HEK293 (cell line): ENCODE data around the gene MLH1.

Experiments used
- CTCF ChIA-PET: fragments of 350-600 bp; formaldehyde crosslinking; extraction: SDS; loops from one replicate; lab custom pipeline; 2021; ENCODE audit warnings: antibody characterized with exemption; lab: Yijun Ruan, JAX
- POLR2A ChIA-PET: fragments of 300-600 bp; formaldehyde crosslinking; extraction: SDS; loops from one replicate; lab custom pipeline; 2020; ENCODE audit warnings: antibody characterized with exemption, inconsistent platforms; lab: Yijun Ruan, JAX
- H3K27ac ChIP-seq: fragments of 200-500 bp; sonication (Bioruptor generic); 2 replicates; pipeline ENCODE4 v1.5.1; 2014; ENCODE audit warnings: low read depth, low read length, control low read depth, inconsistent platforms; ENCODE audit errors: extremely low read depth
- H3K36me3 ChIP-seq, 2 experiments: fragments of 200-500 bp in 1 of 2; sonication (Bioruptor generic) in 1 of 2; 1 replicate in 1 of 2; 2 replicates in 1 of 2; pipeline ENCODE4 v1.5.1; 2014 to 2017; ENCODE audit warnings: inconsistent platforms in 2 of 2, low read length in 2 of 2; ENCODE audit not compliant: control insufficient read depth in 2 of 2, insufficient read depth in 1 of 2
- H3K4me1 ChIP-seq: fragments of 200-500 bp; sonication (Bioruptor generic); 2 replicates; pipeline ENCODE4 v1.5.1; 2014; ENCODE audit warnings: mild to moderate bottlenecking, low read length, inconsistent platforms; ENCODE audit not compliant: control insufficient read depth, insufficient read depth
- H3K4me3 ChIP-seq: 2 replicates; pipeline ENCODE4 v1.5.1; 2011; ENCODE audit warnings: low read depth, mild to moderate bottlenecking, control low read depth, low read length, moderate library complexity
- H3K9me3 ChIP-seq: fragments of 200-500 bp; sonication (Bioruptor generic); 2 replicates; pipeline ENCODE4 v1.5.1; 2014; ENCODE audit warnings: low read depth, low read length, inconsistent platforms; ENCODE audit not compliant: control insufficient read depth, insufficient read depth
- MYNN ChIP-seq: fragments of 450-650 bp; formaldehyde crosslinking; IDR thresholded peaks from 2 replicates; pipeline ENCODE4 v1.5.1; 2016; ENCODE audit warnings: missing biosample characterization, missing genetic modification characterization, borderline replicate concordance
- SP2 ChIP-seq: fragments of 450-650 bp; formaldehyde crosslinking; IDR thresholded peaks from 2 replicates; pipeline ENCODE4 v1.5.1; 2016; ENCODE audit warnings: missing biosample characterization, missing genetic modification characterization
- TSHZ1 ChIP-seq: fragments of 450-650 bp; formaldehyde crosslinking; IDR thresholded peaks from 2 replicates; pipeline ENCODE4 v1.5.1; 2016; ENCODE audit warnings: missing biosample characterization, missing genetic modification characterization, borderline replicate concordance
- ZBTB26 ChIP-seq: fragments of 450-650 bp; formaldehyde crosslinking; optimal IDR thresholded peaks from 2 replicates; pipeline ENCODE3; 2016; ENCODE audit warnings: missing biosample characterization, mild to moderate bottlenecking, missing genetic modification characterization
- ZBTB8A ChIP-seq: fragments of 450-650 bp; formaldehyde crosslinking; IDR thresholded peaks from 2 replicates; pipeline ENCODE4 v1.5.1; 2016; ENCODE audit warnings: missing biosample characterization, missing genetic modification characterization
- ZNF302 ChIP-seq: fragments of 450-650 bp; formaldehyde crosslinking; IDR thresholded peaks from 2 replicates; pipeline ENCODE4 v1.5.1; 2016; ENCODE audit warnings: missing biosample characterization, missing genetic modification characterization, low read depth
- ZNF324 ChIP-seq: fragments of 450-650 bp; formaldehyde crosslinking; IDR thresholded peaks from 2 replicates; pipeline ENCODE4 v1.5.1; 2016; ENCODE audit warnings: missing biosample characterization, missing genetic modification characterization
- ZNF513 ChIP-seq: fragments of 450-650 bp; IDR thresholded peaks from 2 replicates; pipeline ENCODE4 v1.5.1; 2018; ENCODE audit warnings: missing biosample characterization, missing genetic modification characterization
- ZNF518A ChIP-seq: fragments of 450-650 bp; formaldehyde crosslinking; conservative IDR thresholded peaks from 2 replicates; pipeline ENCODE4 v1.5.1; 2016; ENCODE audit warnings: low read depth, missing biosample characterization, missing genetic modification characterization
- ZNF521 ChIP-seq: fragments of 450-650 bp; formaldehyde crosslinking; IDR thresholded peaks from 2 replicates; pipeline ENCODE4 v1.5.1; 2017; ENCODE audit warnings: missing biosample characterization, mild to moderate bottlenecking, missing genetic modification characterization
- ZNF560 ChIP-seq: fragments of 450-650 bp; formaldehyde crosslinking; IDR thresholded peaks from 2 replicates; pipeline ENCODE4 v1.5.1; 2017; ENCODE audit warnings: missing biosample characterization, missing genetic modification characterization, borderline replicate concordance
- ZNF660 ChIP-seq: fragments of 450-650 bp; IDR thresholded peaks from 2 replicates; pipeline ENCODE4 v1.5.1; 2018; ENCODE audit warnings: missing biosample characterization, mild to moderate bottlenecking, missing genetic modification characterization
- ZSCAN18 ChIP-seq: fragments of 450-650 bp; formaldehyde crosslinking; IDR thresholded peaks from 2 replicates; pipeline ENCODE4 v1.5.1; 2016; ENCODE audit warnings: missing biosample characterization, missing genetic modification characterization

MLH1 gene

GRCh38 chr3:36988356-36988755 lies 5.0 kb upstream of the MLH1 start:
- Histone ChIP-seq H3K9me3 (no peaks in the 10 kb centered on the region), H3K36me3 (peaks cover 9 to 85% of the 10 kb centered on the region in 2 experiments; a peak in 2 of 3 replicates), H3K27ac (no peak overlapping the region), H3K4me1 (no peaks in the 10 kb centered on the region), H3K4me3 (no peak overlapping the region)
- TF ChIP-seq TSHZ1 (no peak), SP2 (no peak), ZNF518A (tag by site-specific recombination) (no peak), ZNF660 (tag by site-specific recombination) (no peak), ZNF521 (tag by site-specific recombination) (no peak), MYNN (tag by site-specific recombination) (no peak), ZNF302 (tag by site-specific recombination) (no peak)
- CTCF ChIA-PET = interaction anchor here (1.1 kb wide), 1 partner anchor 30 kb away, joined by 4 read pairs; no protein-coding TSS in a partner anchor
- POLR2A ChIA-PET = interaction anchor here (0.7 kb wide), 1 partner anchor 503 kb away, joined by 3 read pairs; no protein-coding TSS in a partner anchor

- Histone ChIP-seq H3K4me1 (no peaks in the 10 kb centered on the region), H3K4me3 (no peak overlapping the region; the same call in 1 of the 2 replicates), H3K9me3 (no peaks in the 10 kb centered on the region), H3K36me3 (peaks cover 6 to 79% of the 10 kb centered on the region in 2 experiments; a peak in 2 of 3 replicates), H3K27ac (no peak overlapping the region)
- CTCF ChIA-PET = interaction anchor here (0.6 to 1.1 kb wide), 2 partner anchors 31 to 83 kb away, joined by 3 to 4 read pairs; no protein-coding TSS in a partner anchor
- POLR2A ChIA-PET = interaction anchor here (0.5 kb wide), 1 partner anchor 161 kb away, joined by 4 read pairs; no protein-coding TSS in a partner anchor
- TF ChIP-seq ZBTB8A = no peak
- no peak for TF ChIP-seq ZSCAN18 (tag by site-specific recombination)
- no peak for TF ChIP-seq ZBTB26 (tag by site-specific recombination)
- TF ChIP-seq ZNF513 (tag by site-specific recombination) = no peak
- TF ChIP-seq ZNF324 = no peak
- TF ChIP-seq ZNF560 = no peak
Measured at GRCh38 chr3:36989005-36989404, 4.3 kb upstream of the MLH1 start.
